Vagina (tissue), 2 donors: Measurements from ENCODE around the gene DPM1.

ENCODE experiments used
- POLR2A ChIP-seq, 2 donors: fragments of 450-650 bp; IDR thresholded peaks; one replicate each; pipeline ENCODE4 v1.6.1; 2017; ENCODE audit warnings: antibody characterized with exemption in 2 of 2, mild to moderate bottlenecking in 2 of 2, moderate library complexity in 2 of 2
- POLR2AphosphoS5 ChIP-seq, 2 donors: sonication (generic); formaldehyde crosslinking; IDR thresholded peaks; one replicate each; pipeline ENCODE4 v1.9.0; 2017; ENCODE audit warnings: antibody characterized with exemption in 2 of 2, mild to moderate bottlenecking in 2 of 2, low read depth in 1 of 2; ENCODE audit not compliant: insufficient read depth in 1 of 2
- TF ChIP-seq, protein P1 (sequence below), 3 experiments: fragments of 450-650 bp in 2 of 3; fragments of 200-600 bp in 1 of 3; sonication (generic) in 1 of 3; IDR thresholded peaks; one replicate each; pipeline ENCODE4 v1.5.1; 2017 to 2019; ENCODE audit warnings: antibody characterized with exemption in 3 of 3, mild to moderate bottlenecking in 2 of 3, moderate library complexity in 2 of 3

DNA sequence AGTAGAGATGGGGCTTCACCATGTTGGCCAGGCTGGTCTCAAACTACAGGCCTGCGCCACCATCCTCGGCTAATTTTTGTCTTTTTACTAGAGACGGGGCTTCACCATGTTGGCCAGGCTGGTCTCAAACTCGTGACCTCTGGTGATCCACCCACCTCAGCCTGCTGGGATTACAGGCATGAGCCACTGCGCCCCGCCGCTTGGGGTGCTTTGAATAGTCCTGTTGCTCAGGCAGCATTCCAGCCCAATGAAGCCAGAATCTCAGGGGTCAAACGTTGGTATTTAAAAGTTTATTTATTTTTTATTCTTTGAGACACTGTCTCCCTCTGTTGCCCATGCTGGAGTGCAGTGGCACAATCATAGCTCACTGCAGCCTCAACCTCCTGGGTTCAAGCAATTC lies 11.6 kb upstream of the DPM1 start:
- TF ChIP-seq, protein P1, sequence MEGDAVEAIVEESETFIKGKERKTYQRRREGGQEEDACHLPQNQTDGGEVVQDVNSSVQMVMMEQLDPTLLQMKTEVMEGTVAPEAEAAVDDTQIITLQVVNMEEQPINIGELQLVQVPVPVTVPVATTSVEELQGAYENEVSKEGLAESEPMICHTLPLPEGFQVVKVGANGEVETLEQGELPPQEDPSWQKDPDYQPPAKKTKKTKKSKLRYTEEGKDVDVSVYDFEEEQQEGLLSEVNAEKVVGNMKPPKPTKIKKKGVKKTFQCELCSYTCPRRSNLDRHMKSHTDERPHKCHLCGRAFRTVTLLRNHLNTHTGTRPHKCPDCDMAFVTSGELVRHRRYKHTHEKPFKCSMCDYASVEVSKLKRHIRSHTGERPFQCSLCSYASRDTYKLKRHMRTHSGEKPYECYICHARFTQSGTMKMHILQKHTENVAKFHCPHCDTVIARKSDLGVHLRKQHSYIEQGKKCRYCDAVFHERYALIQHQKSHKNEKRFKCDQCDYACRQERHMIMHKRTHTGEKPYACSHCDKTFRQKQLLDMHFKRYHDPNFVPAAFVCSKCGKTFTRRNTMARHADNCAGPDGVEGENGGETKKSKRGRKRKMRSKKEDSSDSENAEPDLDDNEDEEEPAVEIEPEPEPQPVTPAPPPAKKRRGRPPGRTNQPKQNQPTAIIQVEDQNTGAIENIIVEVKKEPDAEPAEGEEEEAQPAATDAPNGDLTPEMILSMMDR (IDR thresholded peaks at IDR 0.05): no peak
- TF ChIP-seq POLR2A (IDR thresholded peaks at IDR 0.05) (no peak), POLR2AphosphoS5 (IDR thresholded peaks at IDR 0.05; ENCODE audit: insufficient read depth in 1 of 2, low read depth in 1 of 2) (no peak)
